C4-2B (cell line): ENCODE measurements around the gene TCHHL1.

Source experiments
- CTCF ChIP-seq: fragments of 450-650 bp; conservative IDR thresholded peaks from 2 replicates; pipeline ENCODE4 v1.5.1; 2017; ENCODE audit warnings: mild to moderate bottlenecking
- ZFX ChIP-seq: fragments of 450-650 bp; IDR thresholded peaks from 2 replicates; pipeline ENCODE4 v1.6.1; 2017

DNA sequence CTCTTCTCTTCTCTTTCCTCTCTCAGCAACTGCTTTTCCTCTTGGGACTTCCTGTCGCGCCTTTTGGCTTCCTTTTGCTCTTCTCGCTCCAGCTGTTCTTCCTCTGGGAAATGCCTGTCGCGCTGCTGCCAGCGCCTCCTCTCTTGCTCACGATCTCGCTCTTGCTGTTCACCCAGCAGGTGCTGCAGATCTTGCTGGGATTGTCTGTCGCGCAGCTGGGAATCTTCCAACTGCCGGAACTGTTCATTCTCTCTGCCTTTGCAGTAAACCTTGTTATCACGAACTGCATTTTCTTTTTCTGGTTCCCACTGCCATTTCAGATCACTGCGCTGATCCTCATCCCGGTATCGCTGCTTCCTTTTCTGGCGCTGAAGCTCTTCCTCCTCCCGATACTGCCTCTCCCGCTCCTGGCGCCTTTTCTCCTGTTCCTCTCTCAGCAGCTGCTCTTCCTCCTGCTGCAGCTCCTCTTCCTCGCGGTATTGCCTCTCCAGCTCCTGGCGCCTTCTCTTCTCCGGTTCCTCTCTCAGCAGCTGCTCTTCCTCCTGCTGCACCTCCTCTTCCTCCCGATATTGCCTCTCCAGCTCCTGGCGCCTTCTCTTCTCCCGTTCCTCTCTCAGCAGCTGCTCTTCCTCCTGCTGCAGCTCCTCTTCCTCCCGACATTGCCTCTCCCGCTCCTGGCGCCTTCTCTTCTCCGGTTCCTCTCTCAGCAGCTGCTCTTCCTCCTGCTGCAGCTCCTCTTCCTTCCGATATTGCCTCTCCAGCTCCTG, 20.6 kb upstream of the TCHHL1 start:
- no peak for TF ChIP-seq CTCF
- TF ChIP-seq ZFX: no peak
